ENCODE measurements around the gene LSMEM2. TPM values are rescaled to one million over a fixed set of nuclear protein-coding genes. Genes with fewer than 3 reads are reported as not detected.
"Not testable (repeated sequence)": the region's sequence is repeated elsewhere in the genome, so short reads cannot be mapped to it uniquely, and the experiment has no call there.

LSMEM2 gene
- total RNA-seq, 2 donors from 2014 or later, result not detected

- Mint-ChIP-seq H3K4me3 (peak overlapping the region; percentile 99), H3K27ac (peak overlapping the region; percentile 95), H3K27me3 (no peaks in the 10 kb centered on the region), H3K4me1 (peaks cover 53% of the 10 kb centered on the region), H3K36me3 (ENCODE audit: low read depth) (peaks cover 7% of the 10 kb centered on the region)
- H3K9me3 ChIP-seq (ENCODE audit: control insufficient read depth, low read length, poor library complexity, severe bottlenecking), result no peaks in the 10 kb centered on the region
- DNase-seq (no peak), ATAC-seq (no peak)
Observed at GRCh38 chr3:50239649-50240048, 39.2 kb upstream of the LSMEM2 start.

GRCh38 chr3:50241163-50241562 is 37.7 kb upstream of the LSMEM2 start:
- H3K36me3 Mint-ChIP-seq (ENCODE audit: low read depth), result peaks cover 7% of the 10 kb centered on the region

DNA sequence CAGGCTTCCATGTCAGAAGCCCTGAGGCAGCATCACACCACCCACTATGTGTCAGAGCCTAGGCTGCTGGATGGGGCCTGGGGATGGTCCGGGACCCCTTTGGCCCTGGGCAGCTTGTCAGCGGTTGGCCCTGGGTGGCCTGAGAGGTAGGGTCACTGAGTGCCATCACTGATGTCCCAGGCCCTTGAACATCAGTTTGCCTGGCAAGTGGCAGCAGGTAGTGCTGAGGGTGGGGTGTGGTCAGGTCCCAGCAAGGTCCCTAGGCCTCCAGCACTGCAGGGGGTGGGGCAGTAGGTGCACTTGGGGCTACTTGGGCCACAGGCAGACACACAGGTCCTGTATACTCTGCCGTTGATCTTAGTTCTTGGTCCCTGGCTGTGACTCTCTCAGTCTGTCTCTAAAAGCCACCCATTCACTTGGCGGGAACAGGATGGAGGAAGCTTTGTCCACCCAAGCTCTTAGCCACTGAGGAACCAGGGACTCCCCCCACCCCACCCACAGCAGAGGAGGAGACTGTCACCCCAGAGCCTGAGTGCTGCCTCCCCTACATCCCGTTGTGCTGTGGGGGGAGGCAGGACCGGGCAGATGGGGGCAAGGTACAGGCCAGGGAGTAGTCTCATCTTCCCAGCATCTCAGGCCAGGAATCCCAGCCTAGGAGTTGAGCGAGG is 37.0 kb upstream of the LSMEM2 start:
- H3K9me3 ChIP-seq (ENCODE audit: control insufficient read depth, low read length, poor library complexity, severe bottlenecking), result no peaks in the 10 kb centered on the region
- Mint-ChIP-seq H3K27ac (peak overlapping the region; percentile 95), H3K27me3 (no peaks in the 10 kb centered on the region), H3K4me3 (peak overlapping the region; percentile 78), H3K36me3 (ENCODE audit: low read depth) (peaks cover 6% of the 10 kb centered on the region), H3K4me1 (peaks cover 63% of the 10 kb centered on the region)
- ATAC-seq (no peak), DNase-seq (no peak)

More at GRCh38 chr3:50241163-50241562, 37.7 kb upstream of the LSMEM2 start:
- Mint-ChIP-seq H3K27me3 (no peaks in the 10 kb centered on the region), H3K27ac (peak overlapping the region; percentile 95), H3K4me3 (peak overlapping the region; percentile 78), H3K4me1 (peaks cover 57% of the 10 kb centered on the region)
- H3K9me3 ChIP-seq (ENCODE audit: control insufficient read depth, low read length, poor library complexity, severe bottlenecking), result no peaks in the 10 kb centered on the region
- ATAC-seq (no peak), DNase-seq (no peak)

DNA sequence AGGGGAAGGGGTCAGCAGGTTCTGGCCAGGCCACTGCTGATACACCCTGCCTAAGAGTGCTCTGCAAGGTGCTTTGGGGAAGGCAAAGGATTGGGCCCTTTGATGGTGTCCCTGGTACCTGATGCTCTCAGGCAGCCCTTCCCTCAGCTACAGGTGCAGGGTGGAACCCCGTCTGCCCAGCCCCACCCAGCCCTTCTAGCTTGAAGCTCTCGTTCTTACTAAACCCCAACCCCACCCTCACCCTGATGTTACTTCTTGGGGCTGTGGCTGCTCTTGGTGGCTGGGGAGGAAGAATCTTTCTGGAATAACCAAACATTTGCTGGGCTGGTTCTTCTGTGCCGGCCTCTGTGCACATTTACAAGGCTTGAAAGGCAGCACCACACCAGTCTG is 36.5 kb upstream of the LSMEM2 start:
- Mint-ChIP-seq H3K27ac (peak overlapping the region; percentile 95), H3K4me3 (peak overlapping the region; percentile 85), H3K27me3 (no peaks in the 10 kb centered on the region), H3K36me3 (ENCODE audit: low read depth) (peaks cover under 1% of the 10 kb centered on the region), H3K4me1 (peaks cover 65% of the 10 kb centered on the region)
- no peak for DNase-seq
- no peak for ATAC-seq
- no peaks in the 10 kb centered on the region for H3K9me3 ChIP-seq (ENCODE audit: control insufficient read depth, low read length, poor library complexity, severe bottlenecking)

- peak overlapping the region; percentile 85 for H3K4me3 Mint-ChIP-seq
- H3K27ac Mint-ChIP-seq, result peak overlapping the region; percentile 95
- peak in 1 of 3 donors; percentile 50 for DNase-seq
- no peaks in the 10 kb centered on the region for H3K36me3 Mint-ChIP-seq (ENCODE audit: low read depth)
- no peak for ATAC-seq
- no peaks in the 10 kb centered on the region for H3K9me3 ChIP-seq (ENCODE audit: control insufficient read depth, low read length, poor library complexity, severe bottlenecking)
- H3K27me3 Mint-ChIP-seq, result no peaks in the 10 kb centered on the region
- H3K4me1 Mint-ChIP-seq, result peaks cover 66% of the 10 kb centered on the region
Observed at GRCh38 chr3:50242851-50243542, 35.9 kb upstream of the LSMEM2 start.

GRCh38 chr3:50243543-50243895 is 35.4 kb upstream of the LSMEM2 start:
- DNase-seq, result no peak
- Mint-ChIP-seq H3K4me1 (peaks cover 64% of the 10 kb centered on the region), H3K36me3 (ENCODE audit: low read depth) (peaks cover 2% of the 10 kb centered on the region), H3K27me3 (no peaks in the 10 kb centered on the region), H3K4me3 (peak overlapping the region; percentile 31), H3K27ac (peak overlapping the region; percentile 95)
- no peaks in the 10 kb centered on the region for H3K9me3 ChIP-seq (ENCODE audit: control insufficient read depth, low read length, poor library complexity, severe bottlenecking)
- no peak for ATAC-seq

DNA sequence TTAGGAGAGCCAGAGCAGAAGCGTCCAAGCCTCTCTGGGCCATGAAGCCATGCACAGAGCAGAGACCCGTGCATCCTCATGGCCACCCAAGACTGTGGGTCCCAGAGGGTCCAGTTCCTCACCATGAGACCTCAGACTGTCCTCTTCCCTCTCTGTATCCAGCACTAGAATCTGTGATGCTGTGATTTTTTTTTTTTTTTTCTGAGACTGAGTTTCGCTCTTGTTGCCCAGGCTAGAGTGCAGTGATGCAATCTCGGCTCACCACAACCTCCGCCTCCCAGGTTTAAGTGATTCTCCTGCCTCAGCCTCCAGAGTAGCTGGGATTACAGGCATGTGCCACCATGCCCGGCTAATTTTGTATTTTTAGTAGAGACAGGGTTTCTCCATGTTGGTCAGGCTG is 34.1 kb upstream of the LSMEM2 start:
- not testable (repeated sequence) for DNase-seq; H3K27me3 Mint-ChIP-seq; ATAC-seq; H3K36me3 Mint-ChIP-seq (ENCODE audit: low read depth); H3K9me3 ChIP-seq (ENCODE audit: control insufficient read depth, low read length, poor library complexity, severe bottlenecking)
- Mint-ChIP-seq H3K27ac (peak overlapping the region; percentile 95), H3K4me3 (peak overlapping the region; percentile 84), H3K4me1 (peaks cover 53% of the 10 kb centered on the region)

- H3K9me3 ChIP-seq (ENCODE audit: control insufficient read depth, low read length, poor library complexity, severe bottlenecking), result no peaks in the 10 kb centered on the region
- Mint-ChIP-seq H3K27ac (peak overlapping the region; percentile 95), H3K27me3 (no peaks in the 10 kb centered on the region), H3K4me3 (peak overlapping the region; percentile 84), H3K4me1 (peaks cover 53% of the 10 kb centered on the region), H3K36me3 (ENCODE audit: low read depth) (peaks cover 2% of the 10 kb centered on the region)
- ATAC-seq (no peak), DNase-seq (no peak)
Observed at GRCh38 chr3:50245251-50245745, 33.6 kb upstream of the LSMEM2 start.

GRCh38 chr3:50245831-50246516 is 32.9 kb upstream of the LSMEM2 start:
- Mint-ChIP-seq H3K4me3 (peak overlapping the region; percentile 84), H3K4me1 (peaks cover 54% of the 10 kb centered on the region), H3K27ac (peak overlapping the region; percentile 95), H3K27me3 (no peaks in the 10 kb centered on the region), H3K36me3 (ENCODE audit: low read depth) (peaks cover 2% of the 10 kb centered on the region)
- no peaks in the 10 kb centered on the region for H3K9me3 ChIP-seq (ENCODE audit: control insufficient read depth, low read length, poor library complexity, severe bottlenecking)
- ATAC-seq (peak; percentile 85), DNase-seq (peak; percentile 92 to 99 (median 98))

DNA sequence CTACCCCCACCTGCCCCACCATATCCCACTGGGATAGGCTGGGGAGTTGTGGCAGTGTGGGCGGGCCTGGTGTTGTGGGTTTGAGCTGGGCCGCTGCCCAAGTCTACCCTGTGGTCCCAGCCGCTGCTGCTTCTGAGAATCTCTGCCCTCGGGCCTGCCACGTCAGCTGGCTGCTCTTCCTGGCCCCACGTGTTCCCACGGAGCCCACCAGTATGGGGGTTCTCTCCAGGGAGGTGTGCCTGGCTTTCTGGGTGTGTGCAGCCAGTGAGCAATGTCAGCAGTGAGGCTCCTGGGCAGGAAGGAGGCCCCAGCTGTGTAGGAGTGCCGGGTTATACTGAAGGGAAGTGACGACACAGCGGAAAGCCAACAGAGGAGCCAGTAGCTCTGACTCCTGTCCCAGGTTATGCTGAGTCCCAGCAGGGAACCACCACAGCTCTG is 32.4 kb upstream of the LSMEM2 start:
- no peaks in the 10 kb centered on the region for H3K27me3 Mint-ChIP-seq
- H3K27ac Mint-ChIP-seq, result peak overlapping the region; percentile 95
- ATAC-seq, result peak; percentile 84
- H3K4me1 Mint-ChIP-seq, result peaks cover 54% of the 10 kb centered on the region
- no peaks in the 10 kb centered on the region for H3K9me3 ChIP-seq (ENCODE audit: control insufficient read depth, low read length, poor library complexity, severe bottlenecking)
- H3K4me3 Mint-ChIP-seq, result peak overlapping the region; percentile 84
- peak; percentile 51 to 69 (median 53) for DNase-seq
- peaks cover 2% of the 10 kb centered on the region for H3K36me3 Mint-ChIP-seq (ENCODE audit: low read depth)

DNA sequence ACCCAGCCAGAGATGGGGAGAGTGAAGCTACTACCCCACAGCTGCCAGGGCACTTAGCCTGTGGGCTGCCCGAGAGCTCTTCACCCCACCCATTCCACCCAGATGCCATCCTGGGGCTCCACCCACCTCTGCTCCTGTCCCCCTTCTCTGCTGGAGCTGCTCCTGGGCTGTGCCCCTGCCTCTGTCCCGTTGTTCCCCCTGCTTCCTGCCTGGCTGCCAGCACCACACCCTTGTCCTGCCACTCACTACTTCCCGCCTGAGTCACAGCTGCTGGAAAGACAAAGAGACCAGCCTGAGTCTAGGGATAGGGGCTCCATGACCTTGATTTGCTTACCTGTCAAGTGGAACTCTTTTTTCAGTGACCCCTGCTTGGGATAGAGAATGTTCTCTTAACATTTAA is 30.5 kb upstream of the LSMEM2 start:
- DNase-seq (no peak), ATAC-seq (no peak)
- H3K9me3 ChIP-seq (ENCODE audit: control insufficient read depth, low read length, poor library complexity, severe bottlenecking), result no peaks in the 10 kb centered on the region
- H3K36me3 Mint-ChIP-seq (ENCODE audit: low read depth), result peaks cover 2% of the 10 kb centered on the region
- H3K4me3 Mint-ChIP-seq, result no peak overlapping the region
- H3K4me1 Mint-ChIP-seq, result peaks cover 44% of the 10 kb centered on the region
- H3K27me3 Mint-ChIP-seq, result no peaks in the 10 kb centered on the region
- H3K27ac Mint-ChIP-seq, result peak overlapping the region; percentile 95

DNA sequence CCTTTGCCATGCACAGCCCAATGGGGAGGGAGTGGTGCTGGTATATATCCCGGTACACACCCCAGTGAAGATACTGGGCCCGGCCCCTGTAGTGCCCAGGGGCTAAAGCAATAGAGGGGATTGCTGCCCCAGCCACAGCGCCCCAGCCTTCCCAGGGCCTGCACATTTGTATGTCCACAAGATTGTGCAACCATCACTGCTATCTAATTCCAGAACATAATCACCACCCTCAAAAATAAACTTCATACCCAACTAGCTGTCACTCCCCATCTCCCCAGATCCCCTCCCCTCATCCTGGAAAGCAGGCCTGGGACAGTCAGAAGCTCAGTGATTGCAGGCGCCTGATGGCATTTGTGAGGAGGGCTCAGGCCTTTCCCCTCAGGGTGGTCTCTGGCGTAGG is 29.4 kb upstream of the LSMEM2 start:
- Mint-ChIP-seq H3K4me1 (peaks cover 36% of the 10 kb centered on the region), H3K27ac (no peak overlapping the region), H3K27me3 (no peaks in the 10 kb centered on the region), H3K4me3 (no peak overlapping the region), H3K36me3 (ENCODE audit: low read depth) (peaks cover 2% of the 10 kb centered on the region)
- no peaks in the 10 kb centered on the region for H3K9me3 ChIP-seq (ENCODE audit: control insufficient read depth, low read length, poor library complexity, severe bottlenecking)
- ATAC-seq (no peak), DNase-seq (no peak)

DNA sequence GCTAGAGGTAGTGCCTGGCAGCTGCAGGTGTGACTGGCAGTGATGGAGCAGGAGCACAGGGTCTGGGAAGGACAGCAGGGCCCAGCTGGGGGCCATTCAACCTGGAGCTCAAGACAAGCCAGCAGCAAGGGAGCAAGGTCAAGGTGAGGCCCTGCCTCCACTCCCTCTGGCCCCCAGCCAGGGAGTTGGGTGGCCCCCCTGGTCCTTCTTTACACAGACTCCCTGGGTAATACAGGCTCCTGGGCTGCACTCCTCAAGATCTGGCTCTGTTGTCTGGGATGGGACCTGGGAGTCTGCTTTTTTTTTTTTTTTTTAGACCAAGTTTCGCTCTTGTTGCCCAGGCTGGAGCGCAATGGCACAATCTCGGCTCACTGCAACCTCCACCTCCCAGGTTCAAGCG is 28.4 kb upstream of the LSMEM2 start:
- H3K9me3 ChIP-seq (ENCODE audit: control insufficient read depth, low read length, poor library complexity, severe bottlenecking), result no peaks in the 10 kb centered on the region
- Mint-ChIP-seq H3K36me3 (ENCODE audit: low read depth) (peaks cover 2% of the 10 kb centered on the region), H3K27me3 (no peaks in the 10 kb centered on the region), H3K4me3 (no peak overlapping the region), H3K4me1 (peaks cover 29% of the 10 kb centered on the region), H3K27ac (peak overlapping the region; percentile 49)
- DNase-seq (no peak), ATAC-seq (no peak)
